ENCODE data around the gene MLH1. TPM values are rescaled to one million over a fixed set of nuclear protein-coding genes. Genes with fewer than 3 reads are reported as not detected.

MLH1 gene
- total RNA-seq, 1 experiment from 2014 or later, result 65.0 TPM

GRCh38 chr3:37026851-37027250 lies 33.5 kb downstream of the MLH1 start:
- ChIA-PET CTCF (interaction anchor here (0.9 to 1.8 kb wide), 2 partner anchors 12 to 184 kb away, joined by 3 to 5 read pairs; no protein-coding TSS in a partner anchor), POLR2A (interaction anchor here (0.5 kb wide), 1 partner anchor 7 kb away, joined by 4 read pairs; no protein-coding TSS in a partner anchor)
- no TSS peak for BruUV-seq (replicated peaks)

GRCh38 chr3:37028329-37028728 lies 35.0 kb downstream of the MLH1 start:
- intact Hi-C loops (cut with micrococcal nuclease), result no loop called here
- POLR2A ChIA-PET, result no interaction called here
- BruUV-seq (replicated peaks), result no TSS peak
- DNase-seq (ENCODE audit: unreplicated experiment), result no peak
- no peaks in the 10 kb centered on the region for H3K4me1 Mint-ChIP-seq (ENCODE audit: insufficient read depth, unreplicated experiment)
- H3K36me3 Mint-ChIP-seq (ENCODE audit: insufficient read depth, unreplicated experiment), result peaks cover 99% of the 10 kb centered on the region
- no peak overlapping the region for H3K4me3 Mint-ChIP-seq (ENCODE audit: unreplicated experiment)
- peaks cover 9% of the 10 kb centered on the region for H3K9me3 Mint-ChIP-seq (ENCODE audit: unreplicated experiment)
- no peak overlapping the region for H3K27ac Mint-ChIP-seq (ENCODE audit: low read depth, unreplicated experiment)
- no peak for TF ChIP-seq CTCF (IDR thresholded peaks at IDR 0.05; ENCODE audit: unreplicated experiment)
- CTCF ChIA-PET, result interaction anchor here (0.7 kb wide), 1 partner anchor 9 kb away, joined by 3 read pairs; no protein-coding TSS in a partner anchor
- no peaks in the 10 kb centered on the region for H3K27me3 Mint-ChIP-seq (ENCODE audit: insufficient read depth, unreplicated experiment)

More at GRCh38 chr3:37026851-37027250, 33.5 kb downstream of the MLH1 start:
- H3K4me3 Mint-ChIP-seq (ENCODE audit: unreplicated experiment), result no peak overlapping the region
- no peak overlapping the region for H3K27ac Mint-ChIP-seq (ENCODE audit: low read depth, unreplicated experiment)
- H3K27me3 Mint-ChIP-seq (ENCODE audit: insufficient read depth, unreplicated experiment), result no peaks in the 10 kb centered on the region
- H3K9me3 Mint-ChIP-seq (ENCODE audit: unreplicated experiment), result peaks cover 9% of the 10 kb centered on the region
- H3K4me1 Mint-ChIP-seq (ENCODE audit: insufficient read depth, unreplicated experiment), result no peaks in the 10 kb centered on the region
- TF ChIP-seq CTCF (IDR thresholded peaks at IDR 0.05; ENCODE audit: unreplicated experiment), result no peak
- DNase-seq (ENCODE audit: unreplicated experiment), result no peak
- H3K36me3 Mint-ChIP-seq (ENCODE audit: insufficient read depth, unreplicated experiment), result peaks cover 99% of the 10 kb centered on the region
- intact Hi-C loops (cut with micrococcal nuclease), result no loop called here

- H3K27ac Mint-ChIP-seq (ENCODE audit: low read depth, unreplicated experiment), result no peak overlapping the region
- DNase-seq (ENCODE audit: unreplicated experiment), result no peak
These were observed 35.8 kb downstream of the MLH1 start for GRCh38 chr3:37029111-37029510.

GRCh38 chr3:37029516-37030163 lies 36.3 kb downstream of the MLH1 start:
- POLR2A ChIA-PET, result interaction anchor here (1.0 kb wide), 1 partner anchor 11 kb away, joined by 3 read pairs; no protein-coding TSS in a partner anchor
- Mint-ChIP-seq H3K36me3 (ENCODE audit: insufficient read depth, unreplicated experiment) (peaks cover 95% of the 10 kb centered on the region), H3K27ac (ENCODE audit: low read depth, unreplicated experiment) (no peak overlapping the region), H3K4me3 (ENCODE audit: unreplicated experiment) (no peak overlapping the region), H3K4me1 (ENCODE audit: insufficient read depth, unreplicated experiment) (no peaks in the 10 kb centered on the region), H3K27me3 (ENCODE audit: insufficient read depth, unreplicated experiment) (no peaks in the 10 kb centered on the region), H3K9me3 (ENCODE audit: unreplicated experiment) (peaks cover 4% of the 10 kb centered on the region)
- no TSS peak for BruUV-seq (replicated peaks)
- TF ChIP-seq CTCF (IDR thresholded peaks at IDR 0.05; ENCODE audit: unreplicated experiment), result no peak
- intact Hi-C loops (cut with micrococcal nuclease), result no loop called here
- CTCF ChIA-PET, result no interaction called here
- DNase-seq (ENCODE audit: unreplicated experiment), result no peak

More at GRCh38 chr3:37029111-37029510, 35.8 kb downstream of the MLH1 start:
- ChIA-PET POLR2A (interaction anchor here (1.0 kb wide), 1 partner anchor 11 kb away, joined by 3 read pairs; no protein-coding TSS in a partner anchor), CTCF (no interaction called here)
- intact Hi-C loops (cut with micrococcal nuclease), result no loop called here
- H3K4me3 Mint-ChIP-seq (ENCODE audit: unreplicated experiment), result no peak overlapping the region
- no peaks in the 10 kb centered on the region for H3K4me1 Mint-ChIP-seq (ENCODE audit: insufficient read depth, unreplicated experiment)
- no peaks in the 10 kb centered on the region for H3K27me3 Mint-ChIP-seq (ENCODE audit: insufficient read depth, unreplicated experiment)
- H3K9me3 Mint-ChIP-seq (ENCODE audit: unreplicated experiment), result peaks cover 9% of the 10 kb centered on the region
- no peak for TF ChIP-seq CTCF (IDR thresholded peaks at IDR 0.05; ENCODE audit: unreplicated experiment)
- no TSS peak for BruUV-seq (replicated peaks)
- peaks cover 95% of the 10 kb centered on the region for H3K36me3 Mint-ChIP-seq (ENCODE audit: insufficient read depth, unreplicated experiment)
